ENCODE data around the gene TNRC18.

The TNRC18 gene

GRCh38 chr7:5393328-5393727 is 30.3 kb downstream of the TNRC18 start (continued):
- TF ChIP-seq ZNF398 (tag by site-specific recombination; IDR thresholded peaks at IDR 0.05) (no peak), ZNF658 (tag by site-specific recombination; IDR thresholded peaks at IDR 0.05) (no peak), KLF8 (tag by site-specific recombination; IDR thresholded peaks at IDR 0.05) (no peak)

- ChIA-PET CTCF (interaction anchor here (0.6 kb wide), 1 partner anchor 418 kb away, joined by 3 read pairs; no protein-coding TSS in a partner anchor), POLR2A (no interaction called here)
- H3K36me3 ChIP-seq (ENCODE audit: control insufficient read depth in 2 of 2, insufficient read depth in 1 of 2, low read length in 2 of 2): peaks cover 28 to 35% of the 10 kb centered on the region in 2 experiments; a peak in 2 of 3 replicates
- no peak overlapping the region for H3K4me3 ChIP-seq (ENCODE audit: low read depth, low read length)
- no peak overlapping the region for H3K27ac ChIP-seq (ENCODE audit: extremely low read depth, low read depth, low read length)
- no peak for TF ChIP-seq ZSCAN23 (tag by site-specific recombination; IDR thresholded peaks at IDR 0.05)
- no peak for TF ChIP-seq ZNF488 (tag by site-specific recombination; IDR thresholded peaks at IDR 0.05)
- TF ChIP-seq ZNF768 (tag by site-specific recombination; IDR thresholded peaks at IDR 0.05): no peak; the same call in 1 of the 2 replicates
- TF ChIP-seq ZBTB10 (tag by site-specific recombination; IDR thresholded peaks at IDR 0.05): no peak
- TF ChIP-seq ZNF394 (tag by site-specific recombination; IDR thresholded peaks at IDR 0.05; ENCODE audit: borderline replicate concordance): no peak
- TF ChIP-seq ZNF214 (tag by site-specific recombination; IDR thresholded peaks at IDR 0.05; ENCODE audit: borderline replicate concordance): no peak
- TF ChIP-seq ZNF707 (tag by site-specific recombination; IDR thresholded peaks at IDR 0.05): no peak
- TF ChIP-seq ZBTB26 (tag by site-specific recombination; optimal IDR thresholded peaks at IDR 0.05): no peak
- TF ChIP-seq ZNF184 (tag by site-specific recombination; IDR thresholded peaks at IDR 0.05): no peak
- TF ChIP-seq ZNF155 (tag by site-specific recombination; IDR thresholded peaks at IDR 0.05): no peak
- TF ChIP-seq ZNF2 (tag by site-specific recombination; IDR thresholded peaks at IDR 0.05): no peak
- no peak for TF ChIP-seq HOXA7 (CRISPR knock-in tag; IDR thresholded peaks at IDR 0.05; ENCODE audit: borderline replicate concordance)
- TF ChIP-seq ZNF530 (tag by site-specific recombination; IDR thresholded peaks at IDR 0.05; ENCODE audit: low read depth): no peak
- no peak for TF ChIP-seq TRIM28 (IDR thresholded peaks at IDR 0.05; ENCODE audit: borderline replicate concordance, low read length)
- TF ChIP-seq ZNF623 (tag by site-specific recombination; IDR thresholded peaks at IDR 0.05): no peak
- no peak for TF ChIP-seq GLI2 (tag by site-specific recombination; IDR thresholded peaks at IDR 0.05; ENCODE audit: borderline replicate concordance, low read depth)
- TF ChIP-seq ZSCAN18 (tag by site-specific recombination; IDR thresholded peaks at IDR 0.05): no peak
- no peak for TF ChIP-seq ZNF23 (tag by site-specific recombination; IDR thresholded peaks at IDR 0.05; ENCODE audit: borderline replicate concordance)
- H3K4me1 ChIP-seq (ENCODE audit: control insufficient read depth, insufficient read depth, low read length): no peaks in the 10 kb centered on the region
- no peaks in the 10 kb centered on the region for H3K9me3 ChIP-seq (ENCODE audit: control insufficient read depth, insufficient read depth, low read depth, low read length)
Measured at GRCh38 chr7:5390918-5391317, 32.7 kb downstream of the TNRC18 start.

Measured in HEK293 (cell line).